Ascending aorta (tissue), 2 donors: Measurements from ENCODE around the gene FAM167B. TPM values are rescaled to one million over a fixed set of nuclear protein-coding genes. Genes with fewer than 3 reads are reported as not detected.
"Not testable (repeated sequence)": the region's sequence is repeated elsewhere in the genome, so short reads cannot be mapped to it uniquely, and the experiment has no call there.

Experiments used
- DNase-seq, 2 donors: peaks; one replicate each; pipeline ENCODE4 v3.0.0-alpha.2; 2019; ENCODE audit warnings: low spot score in 2 of 2
- H3K27ac ChIP-seq, 2 donors: fragments of 200-600 bp; sonication (generic); one replicate each; pipeline ENCODE4 v1.5.1; 2016 to 2017; ENCODE audit warnings: mild to moderate bottlenecking in 1 of 2
- H3K27me3 ChIP-seq: fragments of 200-600 bp; sonication (generic); one replicate; pipeline ENCODE4 v1.5.1; 2017
- H3K36me3 ChIP-seq, 2 donors: fragments of 200-600 bp; sonication (generic); one replicate each; pipeline ENCODE4 v1.5.1; 2016
- H3K4me1 ChIP-seq, 2 donors: fragments of 200-600 bp; sonication (generic); one replicate each; pipeline ENCODE4 v1.5.1; 2016 to 2017; ENCODE audit warnings: mild to moderate bottlenecking in 1 of 2
- H3K4me3 ChIP-seq, 2 donors: fragments of 200-600 bp; sonication (generic); one replicate each; pipeline ENCODE4 v1.5.1; 2016 to 2017; ENCODE audit warnings: mild to moderate bottlenecking in 1 of 2
- H3K9me3 ChIP-seq, 2 donors: fragments of 200-600 bp; sonication (generic); one replicate each; pipeline ENCODE4 v1.5.1; 2016
- intact Hi-C: fragments of 100-400 bp; cut with DNase I; formaldehyde crosslinking; loops from one replicate; pipeline ENCODE4 v1.15.1; 2023
- total RNA-seq: library from RNA; depleted of rRNA; stranded (reverse); fragments of >200 nt; gene quantifications from one replicate; pipeline ENCODE4 v1.1.0, GENCODE V29; 2016
- TF ChIP-seq, protein P1 (sequence below), 3 experiments: fragments of 200-600 bp in 2 of 3; fragments of 450-650 bp in 1 of 3; sonication (generic) in 2 of 3; IDR thresholded peaks; one replicate each; pipeline ENCODE4 v1.5.1; 2016 to 2019; ENCODE audit warnings: antibody characterized with exemption in 3 of 3, mild to moderate bottlenecking in 1 of 3, moderate library complexity in 1 of 3

FAM167B gene
- total RNA-seq, 1 donor from 2014 or later = 26.1 TPM

DNA sequence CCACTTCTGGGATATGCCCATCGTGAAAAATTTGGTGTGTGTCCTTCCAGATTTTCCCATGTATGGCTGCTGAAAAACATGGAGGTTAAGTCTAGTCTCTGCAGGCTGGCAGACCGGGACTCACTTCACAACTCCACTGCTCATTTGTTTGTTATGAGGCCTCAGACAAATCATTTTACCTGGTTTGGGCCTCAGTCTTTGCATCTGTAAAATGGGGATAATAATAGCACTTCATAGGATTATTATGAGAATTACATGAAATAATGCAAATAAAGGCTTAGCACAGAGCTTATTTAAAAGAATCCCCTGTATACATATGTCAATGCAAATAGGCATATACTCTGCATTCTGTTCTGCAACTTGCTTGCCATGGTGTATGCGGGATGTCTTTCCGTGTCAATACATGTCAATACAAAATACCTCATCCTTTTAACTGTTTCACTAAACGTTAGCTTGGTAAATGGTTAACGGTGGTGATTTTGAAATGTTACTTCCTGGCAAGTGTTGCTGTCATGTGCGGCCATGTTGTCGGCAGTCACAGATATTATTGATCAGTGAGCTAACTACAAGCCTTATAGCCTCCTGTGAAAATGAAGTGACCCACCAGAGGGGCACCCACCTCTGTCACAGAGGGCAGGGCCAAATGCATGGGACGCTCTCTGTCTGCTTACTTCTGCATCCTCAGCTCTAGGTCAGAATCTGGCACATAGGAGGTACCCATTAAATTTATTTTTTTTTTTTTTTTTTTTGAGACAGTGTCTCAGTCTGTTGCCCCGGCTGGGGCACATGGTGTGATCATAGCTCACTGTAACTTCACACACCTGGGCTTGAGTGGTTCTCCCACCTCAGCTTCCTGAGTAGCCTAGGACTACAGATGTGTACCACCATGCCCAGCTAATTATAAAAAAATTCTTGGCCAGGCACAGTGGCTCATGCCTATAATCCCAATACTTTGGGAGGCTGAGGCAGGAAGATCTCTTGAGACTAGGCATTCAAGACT is 8.3 kb downstream of the FAM167B start:
- Histone ChIP-seq H3K27me3 (no peaks in the 10 kb centered on the region), H3K9me3 (no peaks in the 10 kb centered on the region), H3K4me3 (no peak overlapping the region), H3K27ac (no peak overlapping the region), H3K36me3 (no peaks in the 10 kb centered on the region), H3K4me1 (no peaks in the 10 kb centered on the region)
- intact Hi-C loops = no loop called here
- DNase-seq = no peak
- TF ChIP-seq, protein P1, sequence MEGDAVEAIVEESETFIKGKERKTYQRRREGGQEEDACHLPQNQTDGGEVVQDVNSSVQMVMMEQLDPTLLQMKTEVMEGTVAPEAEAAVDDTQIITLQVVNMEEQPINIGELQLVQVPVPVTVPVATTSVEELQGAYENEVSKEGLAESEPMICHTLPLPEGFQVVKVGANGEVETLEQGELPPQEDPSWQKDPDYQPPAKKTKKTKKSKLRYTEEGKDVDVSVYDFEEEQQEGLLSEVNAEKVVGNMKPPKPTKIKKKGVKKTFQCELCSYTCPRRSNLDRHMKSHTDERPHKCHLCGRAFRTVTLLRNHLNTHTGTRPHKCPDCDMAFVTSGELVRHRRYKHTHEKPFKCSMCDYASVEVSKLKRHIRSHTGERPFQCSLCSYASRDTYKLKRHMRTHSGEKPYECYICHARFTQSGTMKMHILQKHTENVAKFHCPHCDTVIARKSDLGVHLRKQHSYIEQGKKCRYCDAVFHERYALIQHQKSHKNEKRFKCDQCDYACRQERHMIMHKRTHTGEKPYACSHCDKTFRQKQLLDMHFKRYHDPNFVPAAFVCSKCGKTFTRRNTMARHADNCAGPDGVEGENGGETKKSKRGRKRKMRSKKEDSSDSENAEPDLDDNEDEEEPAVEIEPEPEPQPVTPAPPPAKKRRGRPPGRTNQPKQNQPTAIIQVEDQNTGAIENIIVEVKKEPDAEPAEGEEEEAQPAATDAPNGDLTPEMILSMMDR (IDR thresholded peaks at IDR 0.05) = no peak

DNA sequence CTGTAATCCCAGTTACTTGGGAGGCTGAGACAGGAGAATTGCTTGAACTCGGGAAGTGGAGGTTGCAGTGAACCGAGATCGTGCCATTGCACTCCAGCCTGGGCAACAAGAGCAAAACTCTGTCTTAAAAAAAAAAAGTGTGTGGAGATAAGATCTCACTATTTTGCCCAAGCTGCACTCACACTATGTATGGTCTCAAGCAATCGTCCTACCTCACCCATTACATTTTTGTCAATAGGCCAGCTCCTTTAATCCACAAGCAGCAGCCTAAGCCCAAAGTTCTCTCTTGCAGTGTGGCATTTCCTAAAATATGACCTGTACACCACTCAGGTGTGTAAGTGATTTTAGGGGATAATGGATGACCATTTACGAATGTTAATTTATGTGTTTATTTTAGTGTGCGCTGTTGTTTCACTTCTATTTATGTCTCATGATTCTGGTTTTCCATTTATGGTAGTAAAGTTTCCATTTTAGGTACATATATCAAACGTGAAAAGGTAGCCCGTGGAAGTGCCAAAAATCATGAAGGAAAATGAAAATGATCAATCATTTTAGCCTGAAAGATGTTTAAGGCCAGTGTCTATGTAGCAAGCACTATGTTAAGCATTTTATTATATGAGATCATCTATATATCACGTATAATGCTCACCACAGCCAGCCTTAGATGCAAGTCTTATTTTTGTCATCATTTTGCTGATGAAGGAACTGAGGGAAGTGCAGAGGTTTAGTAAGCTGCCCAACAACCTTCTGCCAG is 9.6 kb downstream of the FAM167B start:
- no peak overlapping the region for H3K27ac ChIP-seq
- H3K9me3 ChIP-seq = no peaks in the 10 kb centered on the region
- intact Hi-C loops = no loop called here
- H3K4me3 ChIP-seq = no peak overlapping the region
- H3K27me3 ChIP-seq = no peaks in the 10 kb centered on the region
- H3K36me3 ChIP-seq = no peaks in the 10 kb centered on the region
- no peaks in the 10 kb centered on the region for H3K4me1 ChIP-seq
- TF ChIP-seq, protein P1 (IDR thresholded peaks at IDR 0.05) = no peak
- no peak for DNase-seq

DNA sequence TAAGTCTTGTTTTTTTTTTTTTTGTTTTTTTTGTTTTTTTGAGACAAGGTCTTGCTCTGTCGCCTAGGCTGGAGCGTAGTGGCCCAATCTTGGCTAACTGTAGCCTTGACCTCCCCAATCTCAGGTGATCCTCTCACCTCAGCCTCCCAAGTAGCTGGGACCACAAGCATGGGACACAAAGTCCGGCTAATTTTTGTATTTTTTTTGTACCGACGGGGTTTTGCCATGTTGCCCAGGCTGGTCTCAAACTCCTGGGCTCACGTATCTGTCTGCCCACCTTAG is 10.1 kb downstream of the FAM167B start:
- TF ChIP-seq, protein P1 (IDR thresholded peaks at IDR 0.05) = no peak
- Histone ChIP-seq H3K36me3 (no peaks in the 10 kb centered on the region), H3K4me1 (no peaks in the 10 kb centered on the region), H3K9me3 (no peaks in the 10 kb centered on the region), H3K4me3 (no peak overlapping the region), H3K27me3 (no peaks in the 10 kb centered on the region), H3K27ac (no peak overlapping the region)
- intact Hi-C loops = no loop called here
- no peak for DNase-seq

DNA sequence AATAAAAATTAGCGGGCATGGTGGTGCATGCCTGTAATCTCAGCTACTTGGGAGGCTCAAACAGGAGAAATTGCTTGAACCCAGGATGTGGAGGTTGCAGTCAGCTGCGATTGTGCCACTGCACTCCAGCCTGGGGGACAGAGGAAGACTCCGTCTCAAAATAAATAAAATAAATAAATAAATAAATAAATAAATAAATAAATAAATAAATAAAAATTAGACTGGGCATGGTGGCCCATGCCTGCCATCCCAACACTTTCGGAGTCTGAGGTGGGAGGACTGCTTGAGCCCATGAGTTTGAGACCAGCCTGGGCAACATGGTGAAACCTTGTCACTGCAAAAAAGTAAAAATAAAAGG is 16.2 kb downstream of the FAM167B start:
- intact Hi-C loops, H3K36me3 ChIP-seq, H3K4me3 ChIP-seq, H3K4me1 ChIP-seq, DNase-seq, H3K27me3 ChIP-seq, H3K9me3 ChIP-seq, H3K27ac ChIP-seq: not testable (repeated sequence)

DNA sequence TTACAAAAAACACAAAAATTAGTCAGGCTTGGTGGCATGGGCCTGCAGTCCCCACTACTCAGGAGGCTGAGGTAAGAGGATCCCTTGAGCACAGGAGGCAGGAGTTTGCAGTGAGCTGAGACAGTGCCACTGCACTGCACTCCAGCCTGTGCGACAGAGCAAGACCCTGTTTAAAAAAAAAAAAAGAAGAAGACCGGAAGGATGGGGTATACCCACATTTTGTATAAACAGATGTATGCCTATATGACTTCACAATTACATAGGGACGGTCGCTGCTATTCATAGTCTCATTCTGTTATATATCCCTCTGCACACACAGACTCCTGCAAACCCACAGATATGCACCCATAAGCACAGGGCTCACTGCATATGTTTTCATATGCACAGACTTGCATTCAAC is 16.7 kb downstream of the FAM167B start:
- Histone ChIP-seq H3K36me3 (no peaks in the 10 kb centered on the region), H3K4me3 (no peak overlapping the region), H3K9me3 (no peaks in the 10 kb centered on the region), H3K4me1 (peaks cover 0 to 2% of the 10 kb centered on the region in 2 donors), H3K27ac (no peak overlapping the region), H3K27me3 (no peaks in the 10 kb centered on the region)
- intact Hi-C loops = no loop called here
- TF ChIP-seq, protein P1 (IDR thresholded peaks at IDR 0.05) = no peak
- no peak for DNase-seq

DNA sequence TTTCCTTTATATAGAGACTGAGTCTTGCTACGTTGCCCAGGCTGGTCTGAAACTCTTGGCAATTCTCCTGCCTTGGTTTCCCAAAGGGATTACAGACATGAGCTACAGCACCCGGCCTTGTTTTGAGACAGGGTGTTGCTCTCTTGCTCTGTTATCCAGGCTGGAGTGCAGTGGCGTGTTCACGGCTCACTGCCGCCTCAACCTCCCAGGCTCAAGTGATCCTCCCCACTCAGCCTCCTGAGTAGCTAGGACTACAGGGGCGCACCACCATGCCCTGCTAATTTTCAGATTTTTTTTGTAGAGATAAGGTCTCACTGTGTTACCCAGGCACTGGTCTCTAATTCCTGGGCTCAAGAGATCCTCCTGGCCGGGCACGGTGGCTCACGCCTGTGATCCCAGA is 18.8 kb downstream of the FAM167B start:
- TF ChIP-seq, protein P1 (IDR thresholded peaks at IDR 0.05) = no peak
- Histone ChIP-seq H3K4me3 (no peak overlapping the region), H3K27me3 (no peaks in the 10 kb centered on the region), H3K9me3 (no peaks in the 10 kb centered on the region), H3K27ac (no peak overlapping the region), H3K4me1 (peaks cover 0 to 2% of the 10 kb centered on the region in 2 donors), H3K36me3 (no peaks in the 10 kb centered on the region)
- intact Hi-C loops = no loop called here
- DNase-seq = no peak
